Sigmoid colon (tissue), 4 donors: Measurements from ENCODE around the gene TICAM2.

Experiments used
- EP300 ChIP-seq, 4 donors: sonication (generic); formaldehyde crosslinking; IDR thresholded peaks; one replicate each; pipeline ENCODE4 v1.6.1; 2017; ENCODE audit warnings: antibody characterized with exemption in 4 of 4
- POLR2A ChIP-seq, 2 donors: fragments of 450-650 bp; IDR thresholded peaks; one replicate each; pipeline ENCODE4 v1.6.1; 2016; ENCODE audit warnings: antibody characterized with exemption in 2 of 2, mild to moderate bottlenecking in 2 of 2, moderate library complexity in 2 of 2
- POLR2AphosphoS5 ChIP-seq, 4 donors: sonication (generic); formaldehyde crosslinking; IDR thresholded peaks; one replicate each; pipeline ENCODE4 v1.6.1; 2017; ENCODE audit warnings: antibody characterized with exemption in 4 of 4
- TF ChIP-seq, protein P1 (sequence below), 4 experiments: fragments of 450-650 bp in 3 of 4; fragments of 200-600 bp in 1 of 4; IDR thresholded peaks; one replicate each; pipeline ENCODE4 v1.5.1; 2016 to 2019; ENCODE audit warnings: antibody characterized with exemption in 4 of 4, mild to moderate bottlenecking in 3 of 4, moderate library complexity in 2 of 4

DNA sequence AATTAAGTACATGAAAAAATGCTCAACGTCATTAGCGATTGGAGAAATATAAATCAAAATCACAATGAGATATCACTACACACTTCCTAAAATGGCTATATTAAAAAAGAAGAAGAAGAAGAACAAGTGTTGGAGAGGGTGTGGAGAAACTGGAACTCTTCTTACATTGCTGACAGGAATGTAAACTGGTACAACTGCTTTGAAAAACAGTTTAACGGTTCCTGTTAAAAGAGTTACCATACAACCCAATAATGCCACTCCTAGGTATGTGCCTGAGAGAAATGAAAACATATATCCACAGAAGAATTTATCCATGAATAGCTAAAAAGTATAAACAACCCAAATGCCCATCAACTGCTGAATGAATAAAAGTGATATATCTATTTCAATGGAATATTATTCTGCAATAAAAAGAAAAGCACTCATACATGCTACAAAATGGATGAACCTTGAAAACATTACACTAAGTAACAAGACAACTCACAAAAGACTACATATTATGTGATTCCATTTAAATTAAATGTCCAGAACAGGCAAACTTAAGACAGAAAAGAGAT is 66.7 kb downstream of the TICAM2 start:
- TF ChIP-seq, protein P1, sequence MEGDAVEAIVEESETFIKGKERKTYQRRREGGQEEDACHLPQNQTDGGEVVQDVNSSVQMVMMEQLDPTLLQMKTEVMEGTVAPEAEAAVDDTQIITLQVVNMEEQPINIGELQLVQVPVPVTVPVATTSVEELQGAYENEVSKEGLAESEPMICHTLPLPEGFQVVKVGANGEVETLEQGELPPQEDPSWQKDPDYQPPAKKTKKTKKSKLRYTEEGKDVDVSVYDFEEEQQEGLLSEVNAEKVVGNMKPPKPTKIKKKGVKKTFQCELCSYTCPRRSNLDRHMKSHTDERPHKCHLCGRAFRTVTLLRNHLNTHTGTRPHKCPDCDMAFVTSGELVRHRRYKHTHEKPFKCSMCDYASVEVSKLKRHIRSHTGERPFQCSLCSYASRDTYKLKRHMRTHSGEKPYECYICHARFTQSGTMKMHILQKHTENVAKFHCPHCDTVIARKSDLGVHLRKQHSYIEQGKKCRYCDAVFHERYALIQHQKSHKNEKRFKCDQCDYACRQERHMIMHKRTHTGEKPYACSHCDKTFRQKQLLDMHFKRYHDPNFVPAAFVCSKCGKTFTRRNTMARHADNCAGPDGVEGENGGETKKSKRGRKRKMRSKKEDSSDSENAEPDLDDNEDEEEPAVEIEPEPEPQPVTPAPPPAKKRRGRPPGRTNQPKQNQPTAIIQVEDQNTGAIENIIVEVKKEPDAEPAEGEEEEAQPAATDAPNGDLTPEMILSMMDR (IDR thresholded peaks at IDR 0.05), result no peak
- TF ChIP-seq POLR2A (IDR thresholded peaks at IDR 0.05) (no peak), POLR2AphosphoS5 (IDR thresholded peaks at IDR 0.05) (no peak), EP300 (IDR thresholded peaks at IDR 0.05) (no peak)
